ENCODE results near the gene UBE4B. TPM values are rescaled to one million over a fixed set of nuclear protein-coding genes. Genes with fewer than 3 reads are reported as not detected.

Gene UBE4B
- total and polyA plus RNA-seq, 10 of the 15 experiments (the other 5 are each of a cell fraction or from before 2014, with no cell fraction given): 2.9 to 32.6 (median 20.7) TPM

DNA sequence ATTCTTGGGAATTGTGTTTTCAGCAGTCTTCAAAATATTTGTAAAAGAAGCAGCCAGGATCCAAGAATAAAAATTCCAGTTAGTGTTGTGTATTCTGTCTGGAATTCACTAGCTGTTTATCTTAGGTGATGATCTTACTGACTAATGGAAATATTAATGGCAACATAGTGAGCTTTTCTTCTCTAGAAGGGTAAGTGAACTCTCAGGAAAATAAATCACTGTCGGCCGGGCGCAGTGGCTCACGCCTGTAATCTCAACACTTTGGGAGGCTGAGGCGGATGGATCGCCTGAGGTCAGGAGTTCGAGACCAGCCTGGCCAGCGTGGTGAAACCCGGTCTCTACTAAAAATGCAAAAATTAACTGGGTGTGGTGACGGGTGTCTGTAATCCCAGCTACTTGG lies 90.2 kb downstream of the UBE4B start (continued):
- TF ChIP-seq, protein P1, sequence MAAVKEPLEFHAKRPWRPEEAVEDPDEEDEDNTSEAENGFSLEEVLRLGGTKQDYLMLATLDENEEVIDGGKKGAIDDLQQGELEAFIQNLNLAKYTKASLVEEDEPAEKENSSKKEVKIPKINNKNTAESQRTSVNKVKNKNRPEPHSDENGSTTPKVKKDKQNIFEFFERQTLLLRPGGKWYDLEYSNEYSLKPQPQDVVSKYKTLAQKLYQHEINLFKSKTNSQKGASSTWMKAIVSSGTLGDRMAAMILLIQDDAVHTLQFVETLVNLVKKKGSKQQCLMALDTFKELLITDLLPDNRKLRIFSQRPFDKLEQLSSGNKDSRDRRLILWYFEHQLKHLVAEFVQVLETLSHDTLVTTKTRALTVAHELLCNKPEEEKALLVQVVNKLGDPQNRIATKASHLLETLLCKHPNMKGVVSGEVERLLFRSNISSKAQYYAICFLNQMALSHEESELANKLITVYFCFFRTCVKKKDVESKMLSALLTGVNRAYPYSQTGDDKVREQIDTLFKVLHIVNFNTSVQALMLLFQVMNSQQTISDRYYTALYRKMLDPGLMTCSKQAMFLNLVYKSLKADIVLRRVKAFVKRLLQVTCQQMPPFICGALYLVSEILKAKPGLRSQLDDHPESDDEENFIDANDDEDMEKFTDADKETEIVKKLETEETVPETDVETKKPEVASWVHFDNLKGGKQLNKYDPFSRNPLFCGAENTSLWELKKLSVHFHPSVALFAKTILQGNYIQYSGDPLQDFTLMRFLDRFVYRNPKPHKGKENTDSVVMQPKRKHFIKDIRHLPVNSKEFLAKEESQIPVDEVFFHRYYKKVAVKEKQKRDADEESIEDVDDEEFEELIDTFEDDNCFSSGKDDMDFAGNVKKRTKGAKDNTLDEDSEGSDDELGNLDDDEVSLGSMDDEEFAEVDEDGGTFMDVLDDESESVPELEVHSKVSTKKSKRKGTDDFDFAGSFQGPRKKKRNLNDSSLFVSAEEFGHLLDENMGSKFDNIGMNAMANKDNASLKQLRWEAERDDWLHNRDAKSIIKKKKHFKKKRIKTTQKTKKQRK (IDR thresholded peaks at IDR 0.05; ENCODE audit: low read depth, low read length): no peak
- no peak for TF ChIP-seq POU2F2 (IDR thresholded peaks at IDR 0.05; ENCODE audit: borderline replicate concordance, low read depth, low read length)
- TF ChIP-seq, protein P2, sequence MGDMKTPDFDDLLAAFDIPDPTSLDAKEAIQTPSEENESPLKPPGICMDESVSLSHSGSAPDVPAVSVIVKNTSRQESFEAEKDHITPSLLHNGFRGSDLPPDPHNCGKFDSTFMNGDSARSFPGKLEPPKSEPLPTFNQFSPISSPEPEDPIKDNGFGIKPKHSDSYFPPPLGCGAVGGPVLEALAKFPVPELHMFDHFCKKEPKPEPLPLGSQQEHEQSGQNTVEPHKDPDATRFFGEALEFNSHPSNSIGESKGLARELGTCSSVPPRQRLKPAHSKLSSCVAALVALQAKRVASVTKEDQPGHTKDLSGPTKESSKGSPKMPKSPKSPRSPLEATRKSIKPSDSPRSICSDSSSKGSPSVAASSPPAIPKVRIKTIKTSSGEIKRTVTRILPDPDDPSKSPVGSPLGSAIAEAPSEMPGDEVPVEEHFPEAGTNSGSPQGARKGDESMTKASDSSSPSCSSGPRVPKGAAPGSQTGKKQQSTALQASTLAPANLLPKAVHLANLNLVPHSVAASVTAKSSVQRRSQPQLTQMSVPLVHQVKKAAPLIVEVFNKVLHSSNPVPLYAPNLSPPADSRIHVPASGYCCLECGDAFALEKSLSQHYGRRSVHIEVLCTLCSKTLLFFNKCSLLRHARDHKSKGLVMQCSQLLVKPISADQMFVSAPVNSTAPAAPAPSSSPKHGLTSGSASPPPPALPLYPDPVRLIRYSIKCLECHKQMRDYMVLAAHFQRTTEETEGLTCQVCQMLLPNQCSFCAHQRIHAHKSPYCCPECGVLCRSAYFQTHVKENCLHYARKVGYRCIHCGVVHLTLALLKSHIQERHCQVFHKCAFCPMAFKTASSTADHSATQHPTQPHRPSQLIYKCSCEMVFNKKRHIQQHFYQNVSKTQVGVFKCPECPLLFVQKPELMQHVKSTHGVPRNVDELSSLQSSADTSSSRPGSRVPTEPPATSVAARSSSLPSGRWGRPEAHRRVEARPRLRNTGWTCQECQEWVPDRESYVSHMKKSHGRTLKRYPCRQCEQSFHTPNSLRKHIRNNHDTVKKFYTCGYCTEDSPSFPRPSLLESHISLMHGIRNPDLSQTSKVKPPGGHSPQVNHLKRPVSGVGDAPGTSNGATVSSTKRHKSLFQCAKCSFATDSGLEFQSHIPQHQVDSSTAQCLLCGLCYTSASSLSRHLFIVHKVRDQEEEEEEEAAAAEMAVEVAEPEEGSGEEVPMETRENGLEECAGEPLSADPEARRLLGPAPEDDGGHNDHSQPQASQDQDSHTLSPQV (IDR thresholded peaks at IDR 0.05): no peak
- TF ChIP-seq TCF7 (IDR thresholded peaks at IDR 0.05; ENCODE audit: borderline replicate concordance): no peak
